Transverse colon (tissue), 4 donors: ENCODE data around the gene EWSR1. TPM values are rescaled to one million over a fixed set of nuclear protein-coding genes. Genes with fewer than 3 reads are reported as not detected.
"Not testable (repeated sequence)": the region's sequence is repeated elsewhere in the genome, so short reads cannot be mapped to it uniquely, and the experiment has no call there.

Experiments
- DNase-seq: peaks from one replicate; pipeline ENCODE4 v3.0.0-alpha.2; 2019
- H3K27ac ChIP-seq, 4 donors: fragments of 200-600 bp; sonication (generic); 2 replicates each; pipeline ENCODE4 v1.5.1; 2016 to 2018; ENCODE audit warnings: inconsistent platforms in 4 of 4
- H3K27me3 ChIP-seq: fragments of 200-600 bp; sonication (generic); 2 replicates; pipeline ENCODE4 v1.5.1; 2017; ENCODE audit warnings: inconsistent platforms
- H3K36me3 ChIP-seq, 4 donors: fragments of 200-600 bp; sonication (generic); 2 replicates each; pipeline ENCODE4 v1.5.1; 2017 to 2019; ENCODE audit warnings: inconsistent platforms in 4 of 4
- H3K4me1 ChIP-seq, 4 donors: fragments of 200-600 bp; sonication (generic); 2 replicates each; pipeline ENCODE4 v1.5.1; 2017 to 2020; ENCODE audit warnings: inconsistent platforms in 4 of 4
- H3K4me3 ChIP-seq, 4 donors: fragments of 200-600 bp; sonication (generic); 1 replicate in 1 of 4; 2 replicates in 3 of 4; pipeline versions ENCODE4 v1.5.1 to v1.6.1; 2017 to 2019; ENCODE audit warnings: inconsistent platforms in 4 of 4
- H3K9me3 ChIP-seq, 2 donors: fragments of 200-600 bp; sonication (generic); 2 replicates each; pipeline ENCODE4 v1.5.1; 2017 to 2019; ENCODE audit warnings: inconsistent platforms in 2 of 2
- EP300 ChIP-seq: sonication (generic); formaldehyde crosslinking; IDR thresholded peaks from one replicate; pipeline ENCODE4 v1.6.1; 2017; ENCODE audit warnings: antibody characterized with exemption, low read depth
- POLR2A ChIP-seq: fragments of 450-650 bp; IDR thresholded peaks from one replicate; pipeline ENCODE4 v1.6.1; 2016; ENCODE audit warnings: antibody characterized with exemption, mild to moderate bottlenecking, moderate library complexity
- POLR2AphosphoS5 ChIP-seq, 3 donors: sonication (generic); formaldehyde crosslinking; IDR thresholded peaks; one replicate each; pipeline ENCODE4 v1.6.1; 2016; ENCODE audit warnings: antibody characterized with exemption in 3 of 3
- WGBS, 2 donors: methylation state at CpG; one replicate each; pipeline ENCODE4 v1.1.5; 2018; ENCODE audit warnings: low coverage in 1 of 2; 5-methylcytosine and 5-hydroxymethylcytosine counted together
- in situ Hi-C, 4 donors: fragments of 200-750 bp; cut with MboI; loops; one replicate each; pipeline versions ENCODE4 v1.15.0 to v1.15.1; 2017; ENCODE audit warnings: low sequenced_read_pairs in 3 of 4, low pct_ligation_motif_present in 1 of 4, low pct_unique_long_range_greater_than_20kb in 1 of 4
- intact Hi-C: fragments of 100-400 bp; cut with DNase I; formaldehyde crosslinking; loops from one replicate; pipeline ENCODE4 v1.15.1; 2023; ENCODE audit warnings: low total_unique reads
- total RNA-seq, 4 donors: library from RNA; depleted of rRNA; stranded (reverse); fragments of >200 nt; gene quantifications; one replicate each; pipeline ENCODE4 v1.1.0, GENCODE V29; 2016
- TF ChIP-seq, protein P1 (sequence below), 5 experiments: fragments of 200-600 bp in 3 of 5; fragments of 450-650 bp in 2 of 5; sonication (generic) in 3 of 5; IDR thresholded peaks; 1 replicate in 2 of 5; 2 replicates in 3 of 5; pipeline ENCODE4 v1.5.1; 2016 to 2017; ENCODE audit warnings: antibody characterized with exemption in 5 of 5, inconsistent platforms in 3 of 5, mild to moderate bottlenecking in 2 of 5, moderate library complexity in 1 of 5

Gene EWSR1
- total RNA-seq, 4 donors from 2014 or later = 196 to 318 (median 205) TPM

DNA sequence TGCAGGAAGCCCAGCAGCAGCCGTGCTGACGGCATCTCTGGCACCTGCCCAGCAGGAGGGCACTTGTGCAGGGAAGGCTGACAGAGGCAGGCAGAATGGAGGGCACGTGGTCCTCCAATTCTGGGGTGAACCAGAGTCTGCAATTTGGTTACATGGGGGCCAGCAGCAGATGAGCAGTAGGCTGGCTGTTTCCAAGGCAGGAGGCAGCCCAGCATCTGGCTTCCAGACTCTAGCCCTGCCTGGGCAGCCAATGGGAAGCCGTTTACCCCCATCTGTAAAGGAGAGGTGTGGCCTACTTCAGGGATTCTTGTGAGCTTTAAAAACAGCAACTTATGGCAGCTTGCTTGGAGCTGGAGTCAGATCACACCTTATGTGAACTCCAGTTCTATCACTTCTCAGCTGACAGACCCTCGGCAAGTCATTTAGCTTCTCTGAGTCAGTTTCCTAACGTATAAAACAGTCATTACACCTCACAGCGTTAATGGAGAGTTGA lies 75.3 kb downstream of the EWSR1 start:
- 65% methylated on average over 7 of the region's 7 CpGs; no CpG with 5 or more reads in 1 of the 2 donors for WGBS, 2 donors
- in situ Hi-C loops = no loop called here
- H3K4me1 ChIP-seq = peaks cover 0 to 7% (median 4%) of the 10 kb centered on the region in 4 donors
- peaks cover 0 to 48% (median 14%) of the 10 kb centered on the region in 4 donors for H3K36me3 ChIP-seq
- TF ChIP-seq, protein P1, sequence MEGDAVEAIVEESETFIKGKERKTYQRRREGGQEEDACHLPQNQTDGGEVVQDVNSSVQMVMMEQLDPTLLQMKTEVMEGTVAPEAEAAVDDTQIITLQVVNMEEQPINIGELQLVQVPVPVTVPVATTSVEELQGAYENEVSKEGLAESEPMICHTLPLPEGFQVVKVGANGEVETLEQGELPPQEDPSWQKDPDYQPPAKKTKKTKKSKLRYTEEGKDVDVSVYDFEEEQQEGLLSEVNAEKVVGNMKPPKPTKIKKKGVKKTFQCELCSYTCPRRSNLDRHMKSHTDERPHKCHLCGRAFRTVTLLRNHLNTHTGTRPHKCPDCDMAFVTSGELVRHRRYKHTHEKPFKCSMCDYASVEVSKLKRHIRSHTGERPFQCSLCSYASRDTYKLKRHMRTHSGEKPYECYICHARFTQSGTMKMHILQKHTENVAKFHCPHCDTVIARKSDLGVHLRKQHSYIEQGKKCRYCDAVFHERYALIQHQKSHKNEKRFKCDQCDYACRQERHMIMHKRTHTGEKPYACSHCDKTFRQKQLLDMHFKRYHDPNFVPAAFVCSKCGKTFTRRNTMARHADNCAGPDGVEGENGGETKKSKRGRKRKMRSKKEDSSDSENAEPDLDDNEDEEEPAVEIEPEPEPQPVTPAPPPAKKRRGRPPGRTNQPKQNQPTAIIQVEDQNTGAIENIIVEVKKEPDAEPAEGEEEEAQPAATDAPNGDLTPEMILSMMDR (IDR thresholded peaks at IDR 0.05) = no peak
- TF ChIP-seq EP300 (no peak), POLR2A (no peak), POLR2AphosphoS5 (IDR thresholded peaks at IDR 0.05) (no peak)
- H3K27ac ChIP-seq = peak overlapping the region; percentile 3 to 69 (median 30)
- no peaks in the 10 kb centered on the region for H3K27me3 ChIP-seq
- no peak overlapping the region for H3K4me3 ChIP-seq
- no peaks in the 10 kb centered on the region for H3K9me3 ChIP-seq
- DNase-seq = no peak
- intact Hi-C loops = no loop called here

DNA sequence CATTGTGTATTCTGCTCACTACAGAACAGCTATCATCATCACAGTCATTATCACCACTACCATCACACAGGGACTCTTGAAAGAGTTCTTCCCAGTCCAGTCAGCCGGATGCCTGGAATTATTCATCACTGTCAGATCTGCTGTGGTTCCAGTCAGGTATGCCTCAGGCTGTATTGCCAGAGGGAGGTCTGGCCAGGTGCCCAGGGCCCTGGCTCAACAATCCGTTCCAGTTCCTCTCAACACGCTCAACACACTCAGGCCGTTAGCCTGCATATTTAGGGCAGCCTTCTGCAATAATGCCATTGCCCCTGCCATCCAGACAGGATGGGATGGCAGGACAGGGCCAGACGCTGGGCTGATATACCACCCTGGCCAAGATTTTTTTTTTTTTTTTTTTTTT lies 76.1 kb downstream of the EWSR1 start:
- Histone ChIP-seq H3K4me1 (peaks cover 0 to 7% (median 4%) of the 10 kb centered on the region in 4 donors), H3K36me3 (peaks cover 0 to 48% (median 16%) of the 10 kb centered on the region in 4 donors)

DNA sequence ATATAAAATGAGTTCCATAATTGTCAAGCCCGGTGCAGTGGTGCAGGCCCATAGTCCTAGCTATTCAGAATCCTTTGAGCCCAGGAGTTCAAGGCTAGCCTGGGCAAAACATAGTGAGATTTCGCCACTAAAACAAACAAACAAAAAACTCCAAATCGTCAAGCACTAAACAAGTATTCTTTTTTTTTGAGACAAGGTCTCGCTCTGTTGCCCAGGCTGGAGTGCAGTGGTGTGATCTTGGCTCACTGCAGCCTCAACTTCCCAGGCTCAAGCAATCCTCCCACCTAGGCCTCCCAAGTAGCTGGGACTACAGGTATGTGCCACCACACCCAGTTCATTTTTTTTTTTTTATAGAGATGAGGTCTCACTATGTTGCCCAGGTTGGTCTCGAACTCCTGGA lies 76.8 kb downstream of the EWSR1 start:
- Histone ChIP-seq H3K27ac (peak overlapping the region in 3 of 4 donors; percentile 44 to 69 (median 51)), H3K36me3 (peaks cover 0 to 45% (median 18%) of the 10 kb centered on the region in 4 donors)
- in situ Hi-C loops = not testable (repeated sequence)

More for the DNA sequence above, 76.1 kb downstream of the EWSR1 start:
- 63 to 65% methylated on average over 3 to 5 of the region's 5 CpGs for WGBS, 2 donors
- no peaks in the 10 kb centered on the region for H3K27me3 ChIP-seq
- no peak overlapping the region for H3K4me3 ChIP-seq
- in situ Hi-C loops = no loop called here
- TF ChIP-seq, protein P1 (IDR thresholded peaks at IDR 0.05) = no peak
- peak in 2 of 3 donors; percentile 58 to 60 for TF ChIP-seq POLR2AphosphoS5 (IDR thresholded peaks at IDR 0.05)
- intact Hi-C loops = no loop called here
- peak overlapping the region in 2 of 4 donors; percentile 51 to 69 for H3K27ac ChIP-seq
- no peaks in the 10 kb centered on the region for H3K9me3 ChIP-seq
- DNase-seq = peak; percentile 45

DNA sequence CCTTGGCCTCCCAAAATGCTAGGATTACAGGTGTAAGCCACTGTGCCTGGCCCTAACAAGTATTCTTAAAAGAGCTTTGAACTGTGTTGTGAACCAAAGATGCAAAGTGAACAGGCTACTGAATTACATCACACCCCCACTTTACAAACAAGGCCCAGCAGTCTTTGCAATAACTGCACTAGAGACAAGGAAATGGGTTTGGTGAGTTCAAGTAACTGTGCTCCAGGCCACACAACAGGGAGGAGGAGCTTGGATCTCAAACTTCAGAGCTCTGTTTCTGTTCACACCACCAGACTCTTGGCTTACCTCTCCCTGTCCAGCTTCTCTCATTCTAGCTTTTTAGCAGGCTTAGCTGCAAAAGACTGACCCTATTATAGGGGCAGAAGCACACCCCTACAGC lies 77.9 kb downstream of the EWSR1 start:
- Histone ChIP-seq H3K4me3 (no peak overlapping the region), H3K4me1 (peaks cover 0 to 7% (median 4%) of the 10 kb centered on the region in 4 donors), H3K36me3 (peaks cover 0 to 44% (median 17%) of the 10 kb centered on the region in 4 donors), H3K27me3 (no peaks in the 10 kb centered on the region), H3K27ac (peak overlapping the region in 1 of 4 donors; percentile 33), H3K9me3 (no peaks in the 10 kb centered on the region)
- in situ Hi-C loops (no loop called here), intact Hi-C loops (no loop called here)
- TF ChIP-seq POLR2A (no peak), POLR2AphosphoS5 (IDR thresholded peaks at IDR 0.05) (no peak), EP300 (no peak)
- TF ChIP-seq, protein P1 (IDR thresholded peaks at IDR 0.05) = no peak
- no peak for DNase-seq

More for the DNA sequence above, 76.8 kb downstream of the EWSR1 start:
- WGBS, 2 donors = 92 to 94% methylated on average over 5 of the region's 5 CpGs
- H3K27me3 ChIP-seq, H3K9me3 ChIP-seq, H3K4me3 ChIP-seq, DNase-seq, H3K4me1 ChIP-seq, intact Hi-C loops: not testable (repeated sequence)

DNA sequence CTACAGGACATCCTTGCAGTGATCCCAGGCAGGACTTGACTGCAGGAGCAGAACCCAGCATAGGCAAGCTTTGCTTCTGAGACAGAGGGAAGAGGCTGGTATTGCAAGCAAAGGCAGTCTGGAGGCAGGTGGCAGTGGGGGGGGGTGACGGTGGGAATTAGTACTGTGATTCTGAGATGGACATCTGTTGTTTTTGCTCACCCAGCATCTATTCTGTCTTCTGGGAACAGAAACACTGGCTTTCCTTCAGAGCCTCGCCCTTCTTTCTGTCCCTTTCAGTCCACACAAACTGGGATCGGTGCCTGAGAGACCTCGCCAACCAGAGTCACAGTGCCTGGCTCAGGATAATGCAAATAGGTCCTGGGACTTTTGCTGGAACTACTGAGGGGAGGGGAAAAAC lies 78.6 kb downstream of the EWSR1 start:
- H3K27me3 ChIP-seq = no peaks in the 10 kb centered on the region
- H3K9me3 ChIP-seq = no peaks in the 10 kb centered on the region
- H3K27ac ChIP-seq = no peak overlapping the region
- no peak overlapping the region for H3K4me3 ChIP-seq
- intact Hi-C loops = no loop called here
- no peak for DNase-seq
- peaks cover 0 to 7% (median 4%) of the 10 kb centered on the region in 4 donors for H3K4me1 ChIP-seq
- TF ChIP-seq EP300 (no peak), POLR2A (no peak), POLR2AphosphoS5 (IDR thresholded peaks at IDR 0.05) (no peak)
- TF ChIP-seq, protein P1 (IDR thresholded peaks at IDR 0.05) = no peak
- H3K36me3 ChIP-seq = peaks cover 0 to 41% (median 18%) of the 10 kb centered on the region in 4 donors
- in situ Hi-C loops = no loop called here
- WGBS, 2 donors = 75 to 84% methylated on average over 2 to 4 of the region's 4 CpGs
